GM23338 (cell line): Measurements from ENCODE around the gene TNFRSF19. TPM values are rescaled to one million over a fixed set of nuclear protein-coding genes. Genes with fewer than 3 reads are reported as not detected.

ENCODE experiments used
- ATAC-seq: fragments of 200-7000 bp; cut with Tn5 transposase; 3 replicates; pipeline ENCODE4 v1.9.1; 2020
- DNase-seq: peaks from one replicate; pipeline ENCODE4 v3.0.0-alpha.2; 2015; ENCODE audit warnings: low spot score
- H2AFZ ChIP-seq: fragments of 200-600 bp; sonication (generic); 2 replicates; pipeline ENCODE4 v1.8.0; 2016; ENCODE audit warnings: antibody characterized with exemption, mild to moderate bottlenecking, moderate library complexity
- H3F3A ChIP-seq: fragments of 200-600 bp; sonication (generic); replicated peaks from 2 replicates; pipeline ENCODE4 v1.8.0; 2017; ENCODE audit warnings: antibody characterized with exemption, mixed run types, low read depth
- H3K27ac ChIP-seq: fragments of 200-600 bp; sonication (generic); 2 replicates; pipeline ENCODE4 v1.6.1; 2016; ENCODE audit warnings: low read depth
- H3K27me3 ChIP-seq: fragments of 200-600 bp; sonication (generic); 2 replicates; pipeline ENCODE4 v1.8.0; 2016; ENCODE audit warnings: mild to moderate bottlenecking, mixed run types, moderate library complexity; ENCODE audit not compliant: insufficient read depth
- H3K36me3 ChIP-seq: fragments of 200-600 bp; sonication (generic); 2 replicates; pipeline ENCODE4 v1.8.0; 2016; ENCODE audit warnings: mild to moderate bottlenecking; ENCODE audit not compliant: insufficient read depth
- H3K4me1 ChIP-seq: fragments of 200-600 bp; sonication (generic); 2 replicates; pipeline ENCODE4 v1.8.0; 2016; ENCODE audit warnings: mild to moderate bottlenecking, moderate library complexity; ENCODE audit not compliant: insufficient read depth
- H3K4me2 ChIP-seq: fragments of 200-600 bp; sonication (generic); 2 replicates; pipeline ENCODE4 v1.7.1; 2017; ENCODE audit warnings: mixed run types
- H3K4me3 ChIP-seq: fragments of 200-600 bp; sonication (generic); 2 replicates; pipeline ENCODE4 v1.6.1; 2016; ENCODE audit warnings: mixed run types
- H3K79me2 ChIP-seq: fragments of 200-600 bp; sonication (generic); replicated peaks from 2 replicates; pipeline ENCODE4 v1.8.0; 2017; ENCODE audit warnings: mild to moderate bottlenecking; ENCODE audit not compliant: insufficient read depth
- H3K9me2 ChIP-seq: fragments of 200-600 bp; sonication (generic); 2 replicates; pipeline ENCODE4 v1.8.0; 2017; ENCODE audit not compliant: insufficient read depth
- H4K20me1 ChIP-seq: fragments of 200-600 bp; sonication (generic); replicated peaks from 2 replicates; pipeline ENCODE4 v1.8.0; 2017; ENCODE audit warnings: mild to moderate bottlenecking; ENCODE audit not compliant: insufficient read depth
- H3K27ac Mint-ChIP-seq: 2 replicates; pipeline ENCODE4 v1.8.0; 2020; ENCODE audit warnings: inconsistent platforms, mild to moderate bottlenecking, moderate library complexity, mixed read lengths
- H3K27me3 Mint-ChIP-seq: 3 replicates; pipeline ENCODE4 v1.8.0; 2022; ENCODE audit warnings: low read depth, mild to moderate bottlenecking, moderate library complexity, mixed read lengths, inconsistent platforms; ENCODE audit not compliant: insufficient read depth, poor library complexity
- H3K36me3 Mint-ChIP-seq: 3 replicates; pipeline ENCODE4 v1.8.0; 2021; ENCODE audit warnings: low read depth, mild to moderate bottlenecking, inconsistent platforms, moderate library complexity, mixed read lengths
- H3K4me1 Mint-ChIP-seq: 3 replicates; pipeline ENCODE4 v1.8.0; 2020; ENCODE audit warnings: mild to moderate bottlenecking, inconsistent platforms, mixed read lengths
- H3K4me3 Mint-ChIP-seq: 3 replicates; pipeline ENCODE4 v1.8.0; 2021; ENCODE audit warnings: moderate library complexity, mild to moderate bottlenecking, inconsistent platforms, mixed read lengths
- H3K9me3 Mint-ChIP-seq: 3 replicates; pipeline ENCODE4 v1.8.0; 2020; ENCODE audit warnings: moderate library complexity, mild to moderate bottlenecking, inconsistent platforms, mixed read lengths
- CREB1 ChIP-seq: fragments of 250-450 bp; sonication (Bioruptor Pico); IDR thresholded peaks from 2 replicates; pipeline ENCODE4 v1.5.0; 2020; ENCODE audit warnings: low read depth, mild to moderate bottlenecking, moderate library complexity
- EZH2 ChIP-seq: fragments of 200-600 bp; sonication (generic); IDR thresholded peaks from one replicate; pipeline ENCODE4 v1.8.0; 2017; ENCODE audit warnings: antibody characterized with exemption, mild to moderate bottlenecking, low read depth; ENCODE audit not compliant: unreplicated experiment
- EZH2phosphoT487 ChIP-seq: fragments of 200-600 bp; sonication (generic); IDR thresholded peaks from one replicate; pipeline ENCODE4 v1.8.1; 2018; ENCODE audit warnings: antibody characterized with exemption; ENCODE audit not compliant: unreplicated experiment
- JUNB ChIP-seq: IDR thresholded peaks from one replicate; pipeline ENCODE4 v1.6.1; 2016; ENCODE audit warnings: antibody characterized with exemption; ENCODE audit not compliant: unreplicated experiment
- NANOG ChIP-seq: IDR thresholded peaks from 2 replicates; pipeline ENCODE4 v1.6.1; 2016; ENCODE audit warnings: antibody characterized with exemption, borderline replicate concordance
- POLR2AphosphoS5 ChIP-seq: IDR thresholded peaks from 2 replicates; pipeline ENCODE4 v1.6.1; 2016; ENCODE audit warnings: antibody characterized with exemption, low read depth
- ZNF114 ChIP-seq: fragments of 250-450 bp; sonication (Bioruptor Pico); IDR thresholded peaks from 2 replicates; pipeline ENCODE4 v1.5.0; 2020; ENCODE audit warnings: mild to moderate bottlenecking, moderate library complexity
- ZNF331 ChIP-seq: fragments of 250-450 bp; sonication (Bioruptor Pico); IDR thresholded peaks from 2 replicates; pipeline ENCODE4 v1.5.0; 2020; ENCODE audit warnings: low read depth, mild to moderate bottlenecking, moderate library complexity
- polyA plus RNA-seq: library from polyadenylated mRNA; unstranded; fragments of >200 nt; fragmentation: Nextera tagmentation; extraction: Ambion mirVana; gene quantifications from 2 replicates; pipeline ENCODE4 v1.2.1, GENCODE V29; 2016
- total RNA-seq: library from RNA; depleted of rRNA; stranded (reverse); fragments of >200 nt; shearing (Covaris generic); gene quantifications from 2 replicates; pipeline ENCODE4 v1.2.3, GENCODE V29; 2014
- TF ChIP-seq, protein P1 (sequence below): fragments of 250-450 bp; sonication (Bioruptor Pico); IDR thresholded peaks from 2 replicates; pipeline ENCODE4 v1.5.0; 2020; ENCODE audit warnings: mild to moderate bottlenecking, moderate library complexity
- TF ChIP-seq, protein P2 (sequence below), 2 experiments: fragments of 200-600 bp in 1 of 2; sonication (generic) in 1 of 2; conservative IDR thresholded peaks; 2 replicates each; pipeline versions ENCODE4 v1.5.1 to v1.6.1; 2016 to 2017; ENCODE audit warnings: antibody characterized with exemption in 2 of 2, low read depth in 2 of 2, mild to moderate bottlenecking in 2 of 2, moderate library complexity in 1 of 2
- TF ChIP-seq, protein P3 (sequence below): IDR thresholded peaks from 2 replicates; pipeline ENCODE4 v1.6.1; 2016; ENCODE audit warnings: antibody characterized with exemption
- TF ChIP-seq, protein P4 (sequence below): IDR thresholded peaks from one replicate; pipeline ENCODE4 v1.6.1; 2018; ENCODE audit warnings: antibody characterized with exemption; ENCODE audit not compliant: unreplicated experiment

The TNFRSF19 gene
- total and polyA plus RNA-seq, 2 experiments from 2014 or later, result 0.21 to 0.35 TPM

DNA sequence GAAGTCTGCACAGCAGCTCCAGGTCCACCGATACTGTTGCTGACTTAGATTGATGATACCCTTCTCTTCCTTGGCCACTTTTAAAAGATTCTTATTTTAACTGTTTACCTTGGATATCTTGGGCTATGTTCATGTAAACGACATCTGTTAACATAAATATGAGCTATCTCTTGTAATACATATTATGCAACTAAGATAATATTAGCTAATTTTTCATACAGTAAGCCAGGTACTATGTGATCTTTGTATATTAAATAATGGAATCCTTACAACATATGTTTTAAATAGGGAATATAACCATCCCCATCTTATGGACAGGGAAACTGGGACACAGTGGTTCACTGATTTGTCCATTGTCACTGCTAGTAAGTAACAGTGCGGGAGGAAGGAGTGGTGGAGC lies 37.9 kb downstream of the TNFRSF19 start (continued):
- TF ChIP-seq ZNF114 (CRISPR knock-in tag) (no peak), POLR2AphosphoS5 (no peak), CREB1 (no peak), EZH2 (no peak)
- TF ChIP-seq, protein P1, sequence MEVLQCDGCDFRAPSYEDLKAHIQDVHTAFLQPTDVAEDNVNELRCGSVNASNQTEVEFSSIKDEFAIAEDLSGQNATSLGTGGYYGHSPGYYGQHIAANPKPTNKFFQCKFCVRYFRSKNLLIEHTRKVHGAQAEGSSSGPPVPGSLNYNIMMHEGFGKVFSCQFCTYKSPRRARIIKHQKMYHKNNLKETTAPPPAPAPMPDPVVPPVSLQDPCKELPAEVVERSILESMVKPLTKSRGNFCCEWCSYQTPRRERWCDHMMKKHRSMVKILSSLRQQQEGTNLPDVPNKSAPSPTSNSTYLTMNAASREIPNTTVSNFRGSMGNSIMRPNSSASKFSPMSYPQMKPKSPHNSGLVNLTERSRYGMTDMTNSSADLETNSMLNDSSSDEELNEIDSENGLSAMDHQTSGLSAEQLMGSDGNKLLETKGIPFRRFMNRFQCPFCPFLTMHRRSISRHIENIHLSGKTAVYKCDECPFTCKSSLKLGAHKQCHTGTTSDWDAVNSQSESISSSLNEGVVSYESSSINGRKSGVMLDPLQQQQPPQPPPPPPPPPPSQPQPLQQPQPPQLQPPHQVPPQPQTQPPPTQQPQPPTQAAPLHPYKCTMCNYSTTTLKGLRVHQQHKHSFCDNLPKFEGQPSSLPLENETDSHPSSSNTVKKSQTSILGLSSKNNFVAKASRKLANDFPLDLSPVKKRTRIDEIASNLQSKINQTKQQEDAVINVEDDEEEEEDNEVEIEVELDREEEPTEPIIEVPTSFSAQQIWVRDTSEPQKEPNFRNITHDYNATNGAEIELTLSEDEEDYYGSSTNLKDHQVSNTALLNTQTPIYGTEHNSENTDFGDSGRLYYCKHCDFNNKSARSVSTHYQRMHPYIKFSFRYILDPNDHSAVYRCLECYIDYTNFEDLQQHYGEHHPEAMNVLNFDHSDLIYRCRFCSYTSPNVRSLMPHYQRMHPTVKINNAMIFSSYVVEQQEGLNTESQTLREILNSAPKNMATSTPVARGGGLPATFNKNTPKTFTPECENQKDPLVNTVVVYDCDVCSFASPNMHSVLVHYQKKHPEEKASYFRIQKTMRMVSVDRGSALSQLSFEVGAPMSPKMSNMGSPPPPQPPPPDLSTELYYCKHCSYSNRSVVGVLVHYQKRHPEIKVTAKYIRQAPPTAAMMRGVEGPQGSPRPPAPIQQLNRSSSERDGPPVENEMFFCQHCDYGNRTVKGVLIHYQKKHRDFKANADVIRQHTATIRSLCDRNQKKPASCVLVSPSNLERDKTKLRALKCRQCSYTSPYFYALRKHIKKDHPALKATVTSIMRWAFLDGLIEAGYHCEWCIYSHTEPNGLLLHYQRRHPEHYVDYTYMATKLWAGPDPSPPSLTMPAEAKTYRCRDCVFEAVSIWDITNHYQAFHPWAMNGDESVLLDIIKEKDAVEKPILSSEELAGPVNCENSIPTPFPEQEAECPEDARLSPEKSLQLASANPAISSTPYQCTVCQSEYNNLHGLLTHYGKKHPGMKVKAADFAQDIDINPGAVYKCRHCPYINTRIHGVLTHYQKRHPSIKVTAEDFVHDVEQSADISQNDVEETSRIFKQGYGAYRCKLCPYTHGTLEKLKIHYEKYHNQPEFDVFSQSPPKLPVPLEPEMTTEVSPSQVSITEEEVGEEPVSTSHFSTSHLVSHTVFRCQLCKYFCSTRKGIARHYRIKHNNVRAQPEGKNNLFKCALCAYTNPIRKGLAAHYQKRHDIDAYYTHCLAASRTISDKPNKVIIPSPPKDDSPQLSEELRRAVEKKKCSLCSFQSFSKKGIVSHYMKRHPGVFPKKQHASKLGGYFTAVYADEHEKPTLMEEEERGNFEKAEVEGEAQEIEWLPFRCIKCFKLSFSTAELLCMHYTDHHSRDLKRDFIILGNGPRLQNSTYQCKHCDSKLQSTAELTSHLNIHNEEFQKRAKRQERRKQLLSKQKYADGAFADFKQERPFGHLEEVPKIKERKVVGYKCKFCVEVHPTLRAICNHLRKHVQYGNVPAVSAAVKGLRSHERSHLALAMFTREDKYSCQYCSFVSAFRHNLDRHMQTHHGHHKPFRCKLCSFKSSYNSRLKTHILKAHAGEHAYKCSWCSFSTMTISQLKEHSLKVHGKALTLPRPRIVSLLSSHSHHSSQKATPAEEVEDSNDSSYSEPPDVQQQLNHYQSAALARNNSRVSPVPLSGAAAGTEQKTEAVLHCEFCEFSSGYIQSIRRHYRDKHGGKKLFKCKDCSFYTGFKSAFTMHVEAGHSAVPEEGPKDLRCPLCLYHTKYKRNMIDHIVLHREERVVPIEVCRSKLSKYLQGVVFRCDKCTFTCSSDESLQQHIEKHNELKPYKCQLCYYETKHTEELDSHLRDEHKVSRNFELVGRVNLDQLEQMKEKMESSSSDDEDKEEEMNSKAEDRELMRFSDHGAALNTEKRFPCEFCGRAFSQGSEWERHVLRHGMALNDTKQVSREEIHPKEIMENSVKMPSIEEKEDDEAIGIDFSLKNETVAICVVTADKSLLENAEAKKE (CRISPR knock-in tag), result no peak

DNA sequence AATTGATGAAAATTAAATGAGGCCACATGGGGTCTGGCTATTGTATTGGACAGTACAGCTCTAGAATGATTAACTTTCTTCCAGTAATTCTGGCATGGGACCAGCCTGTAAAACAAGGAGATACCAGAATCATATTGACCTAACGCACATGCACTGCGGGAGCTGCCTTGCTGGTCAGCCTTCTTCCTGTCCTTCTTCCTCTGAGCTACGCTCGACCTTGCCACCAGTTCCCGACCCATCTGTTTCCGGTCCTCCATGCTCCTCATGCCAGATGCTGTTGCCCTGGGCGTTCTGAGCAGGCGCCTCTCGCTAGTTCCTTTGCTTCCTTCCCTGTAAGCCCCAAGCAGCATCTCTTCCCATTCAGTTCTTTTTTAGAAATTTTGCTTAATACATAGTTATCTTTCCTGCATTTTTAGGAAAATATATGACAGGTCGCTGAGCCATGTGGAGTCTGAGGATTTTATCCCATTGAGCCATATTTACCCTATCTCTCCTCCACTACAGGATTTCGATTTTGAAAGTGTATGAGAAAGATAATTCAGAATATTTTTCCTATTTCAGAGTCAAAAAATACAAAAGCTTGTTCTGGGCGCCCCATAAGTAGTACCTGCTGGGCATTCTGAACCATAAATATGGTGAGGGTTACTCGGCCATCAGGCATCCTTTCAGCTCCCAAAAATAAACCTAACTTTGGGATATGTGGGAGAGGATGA lies 38.6 kb downstream of the TNFRSF19 start:
- Histone ChIP-seq H3K27ac (no peak overlapping the region), H3K4me3 (no peak overlapping the region), H3K27me3 (no peaks in the 10 kb centered on the region), H3K36me3 (no peaks in the 10 kb centered on the region), H3K9me2 (no peaks in the 10 kb centered on the region), H3K4me2 (0 out of 2 replicates have a peak overlapping the region, but pooled peaks have one; percentile 23), H3K79me2 (no peaks in the 10 kb centered on the region), H3F3A (no peaks in the 10 kb centered on the region), H2AFZ (no peak overlapping the region; the same call in 1 of the 2 replicates), H3K4me1 (peaks cover 14% of the 10 kb centered on the region), H4K20me1 (no peaks in the 10 kb centered on the region)
- ATAC-seq, result peak; percentile 49; the same call in 2 of the 3 replicates
- H3K27me3 Mint-ChIP-seq, result no peaks in the 10 kb centered on the region
- no peaks in the 10 kb centered on the region for H3K36me3 Mint-ChIP-seq
- H3K4me1 Mint-ChIP-seq, result peaks cover 18% of the 10 kb centered on the region
- H3K27ac Mint-ChIP-seq, result no peak overlapping the region
- no peak for TF ChIP-seq ZNF331 (CRISPR knock-in tag)
- TF ChIP-seq, protein P2, sequence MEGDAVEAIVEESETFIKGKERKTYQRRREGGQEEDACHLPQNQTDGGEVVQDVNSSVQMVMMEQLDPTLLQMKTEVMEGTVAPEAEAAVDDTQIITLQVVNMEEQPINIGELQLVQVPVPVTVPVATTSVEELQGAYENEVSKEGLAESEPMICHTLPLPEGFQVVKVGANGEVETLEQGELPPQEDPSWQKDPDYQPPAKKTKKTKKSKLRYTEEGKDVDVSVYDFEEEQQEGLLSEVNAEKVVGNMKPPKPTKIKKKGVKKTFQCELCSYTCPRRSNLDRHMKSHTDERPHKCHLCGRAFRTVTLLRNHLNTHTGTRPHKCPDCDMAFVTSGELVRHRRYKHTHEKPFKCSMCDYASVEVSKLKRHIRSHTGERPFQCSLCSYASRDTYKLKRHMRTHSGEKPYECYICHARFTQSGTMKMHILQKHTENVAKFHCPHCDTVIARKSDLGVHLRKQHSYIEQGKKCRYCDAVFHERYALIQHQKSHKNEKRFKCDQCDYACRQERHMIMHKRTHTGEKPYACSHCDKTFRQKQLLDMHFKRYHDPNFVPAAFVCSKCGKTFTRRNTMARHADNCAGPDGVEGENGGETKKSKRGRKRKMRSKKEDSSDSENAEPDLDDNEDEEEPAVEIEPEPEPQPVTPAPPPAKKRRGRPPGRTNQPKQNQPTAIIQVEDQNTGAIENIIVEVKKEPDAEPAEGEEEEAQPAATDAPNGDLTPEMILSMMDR (conservative IDR thresholded peaks at IDR 0.05; ENCODE audit: low read depth in 2 of 2), result no peak
- no peak for TF ChIP-seq EZH2phosphoT487
- TF ChIP-seq JUNB, result no peak
- TF ChIP-seq, protein P3, sequence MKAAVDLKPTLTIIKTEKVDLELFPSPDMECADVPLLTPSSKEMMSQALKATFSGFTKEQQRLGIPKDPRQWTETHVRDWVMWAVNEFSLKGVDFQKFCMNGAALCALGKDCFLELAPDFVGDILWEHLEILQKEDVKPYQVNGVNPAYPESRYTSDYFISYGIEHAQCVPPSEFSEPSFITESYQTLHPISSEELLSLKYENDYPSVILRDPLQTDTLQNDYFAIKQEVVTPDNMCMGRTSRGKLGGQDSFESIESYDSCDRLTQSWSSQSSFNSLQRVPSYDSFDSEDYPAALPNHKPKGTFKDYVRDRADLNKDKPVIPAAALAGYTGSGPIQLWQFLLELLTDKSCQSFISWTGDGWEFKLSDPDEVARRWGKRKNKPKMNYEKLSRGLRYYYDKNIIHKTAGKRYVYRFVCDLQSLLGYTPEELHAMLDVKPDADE, result no peak
- TF ChIP-seq ZNF114 (CRISPR knock-in tag), result no peak
- TF ChIP-seq EZH2, result no peak
- no peak for TF ChIP-seq NANOG
- TF ChIP-seq, protein P4, sequence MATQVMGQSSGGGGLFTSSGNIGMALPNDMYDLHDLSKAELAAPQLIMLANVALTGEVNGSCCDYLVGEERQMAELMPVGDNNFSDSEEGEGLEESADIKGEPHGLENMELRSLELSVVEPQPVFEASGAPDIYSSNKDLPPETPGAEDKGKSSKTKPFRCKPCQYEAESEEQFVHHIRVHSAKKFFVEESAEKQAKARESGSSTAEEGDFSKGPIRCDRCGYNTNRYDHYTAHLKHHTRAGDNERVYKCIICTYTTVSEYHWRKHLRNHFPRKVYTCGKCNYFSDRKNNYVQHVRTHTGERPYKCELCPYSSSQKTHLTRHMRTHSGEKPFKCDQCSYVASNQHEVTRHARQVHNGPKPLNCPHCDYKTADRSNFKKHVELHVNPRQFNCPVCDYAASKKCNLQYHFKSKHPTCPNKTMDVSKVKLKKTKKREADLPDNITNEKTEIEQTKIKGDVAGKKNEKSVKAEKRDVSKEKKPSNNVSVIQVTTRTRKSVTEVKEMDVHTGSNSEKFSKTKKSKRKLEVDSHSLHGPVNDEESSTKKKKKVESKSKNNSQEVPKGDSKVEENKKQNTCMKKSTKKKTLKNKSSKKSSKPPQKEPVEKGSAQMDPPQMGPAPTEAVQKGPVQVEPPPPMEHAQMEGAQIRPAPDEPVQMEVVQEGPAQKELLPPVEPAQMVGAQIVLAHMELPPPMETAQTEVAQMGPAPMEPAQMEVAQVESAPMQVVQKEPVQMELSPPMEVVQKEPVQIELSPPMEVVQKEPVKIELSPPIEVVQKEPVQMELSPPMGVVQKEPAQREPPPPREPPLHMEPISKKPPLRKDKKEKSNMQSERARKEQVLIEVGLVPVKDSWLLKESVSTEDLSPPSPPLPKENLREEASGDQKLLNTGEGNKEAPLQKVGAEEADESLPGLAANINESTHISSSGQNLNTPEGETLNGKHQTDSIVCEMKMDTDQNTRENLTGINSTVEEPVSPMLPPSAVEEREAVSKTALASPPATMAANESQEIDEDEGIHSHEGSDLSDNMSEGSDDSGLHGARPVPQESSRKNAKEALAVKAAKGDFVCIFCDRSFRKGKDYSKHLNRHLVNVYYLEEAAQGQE, result no peak
- TF ChIP-seq POLR2AphosphoS5, result no peak
- TF ChIP-seq CREB1, result no peak
- DNase-seq, result no peak
- H3K9me3 Mint-ChIP-seq, result no peaks in the 10 kb centered on the region
- H3K4me3 Mint-ChIP-seq, result no peak overlapping the region
